GM12872 (cell line): ENCODE data around the gene CCM2L.

Source experiments
- CTCF ChIP-seq: IDR thresholded peaks from 3 replicates; pipeline ENCODE4 v1.5.1; 2011; ENCODE audit warnings: low read depth, mild to moderate bottlenecking, low read length, moderate library complexity; ENCODE audit not compliant: insufficient read depth

Gene CCM2L

GRCh38 chr20:31972471-31973021 lies 37.7 kb upstream of the CCM2L start:
- no peak for TF ChIP-seq CTCF

- no peak for TF ChIP-seq CTCF
These were observed 35.9 kb upstream of the CCM2L start for GRCh38 chr20:31974296-31974695.

GRCh38 chr20:31974951-31975487 lies 35.2 kb upstream of the CCM2L start:
- no peak for TF ChIP-seq CTCF

GRCh38 chr20:31975874-31976273 lies 34.4 kb upstream of the CCM2L start:
- no peak for TF ChIP-seq CTCF

GRCh38 chr20:31977080-31977479 lies 33.2 kb upstream of the CCM2L start:
- no peak for TF ChIP-seq CTCF

- TF ChIP-seq CTCF = no peak
These were observed 30.4 kb upstream of the CCM2L start for GRCh38 chr20:31979713-31980426.

GRCh38 chr20:31981784-31982183 lies 28.5 kb upstream of the CCM2L start:
- TF ChIP-seq CTCF = no peak
